RWPE2 (cell line): ENCODE measurements around the gene USP31.

Experiments
- ATAC-seq: fragments of 200-7000 bp; cut with Tn5 transposase; 3 replicates; pipeline ENCODE4 v1.9.1; 2021; ENCODE audit warnings: low read depth
- DNase-seq: peaks from one replicate; pipeline ENCODE4 v3.0.0-alpha.2; 2020; ENCODE audit warnings: low spot score
- H3K27ac ChIP-seq: fragments of 450-650 bp; 2 replicates; pipeline ENCODE4 v1.5.1; 2017; ENCODE audit warnings: mild to moderate bottlenecking; ENCODE audit not compliant: poor library complexity, severe bottlenecking
- H3K27me3 ChIP-seq: fragments of 250-450 bp; sonication (Bioruptor Pico); 2 replicates; pipeline ENCODE4 v1.5.1; 2021; ENCODE audit warnings: mild to moderate bottlenecking, moderate library complexity; ENCODE audit not compliant: insufficient read depth, poor library complexity, severe bottlenecking
- H3K36me3 ChIP-seq: fragments of 250-450 bp; sonication (Bioruptor Pico); 2 replicates; pipeline ENCODE4 v1.5.1; 2020; ENCODE audit warnings: low read depth, mild to moderate bottlenecking, moderate library complexity
- H3K4me1 ChIP-seq: fragments of 250-450 bp; sonication (Bioruptor Pico); 2 replicates; pipeline ENCODE4 v1.5.1; 2021; ENCODE audit warnings: mild to moderate bottlenecking, moderate library complexity; ENCODE audit not compliant: insufficient read depth, poor library complexity, severe bottlenecking
- H3K4me3 ChIP-seq: fragments of 250-450 bp; sonication (Bioruptor Pico); 2 replicates; pipeline ENCODE4 v1.5.1; 2021; ENCODE audit warnings: mild to moderate bottlenecking, moderate library complexity; ENCODE audit not compliant: severe bottlenecking
- H3K9me3 ChIP-seq: fragments of 250-450 bp; sonication (Bioruptor Pico); 2 replicates; pipeline ENCODE4 v1.5.1; 2021; ENCODE audit warnings: mild to moderate bottlenecking, moderate library complexity; ENCODE audit not compliant: severe bottlenecking
- CTCF ChIP-seq: fragments of 450-650 bp; IDR thresholded peaks from one replicate; pipeline ENCODE4 v1.5.1; 2017; ENCODE audit warnings: mild to moderate bottlenecking, moderate library complexity; ENCODE audit not compliant: poor library complexity, severe bottlenecking

The USP31 gene

GRCh38 chr16:23160574-23160973, 11.3 kb upstream of the USP31 start:
- no peak for DNase-seq
- TF ChIP-seq CTCF = no peak
- Histone ChIP-seq H3K9me3 (no peaks in the 10 kb centered on the region), H3K27ac (no peak overlapping the region), H3K27me3 (no peaks in the 10 kb centered on the region), H3K4me3 (no peak overlapping the region), H3K36me3 (no peaks in the 10 kb centered on the region), H3K4me1 (no peaks in the 10 kb centered on the region)
- ATAC-seq = no peak

GRCh38 chr16:23160082-23160481, 10.8 kb upstream of the USP31 start:
- Histone ChIP-seq H3K27ac (no peak overlapping the region), H3K9me3 (no peaks in the 10 kb centered on the region), H3K4me1 (no peaks in the 10 kb centered on the region), H3K36me3 (no peaks in the 10 kb centered on the region), H3K4me3 (no peak overlapping the region), H3K27me3 (no peaks in the 10 kb centered on the region)
- no peak for TF ChIP-seq CTCF
- DNase-seq (no peak), ATAC-seq (no peak)

GRCh38 chr16:23158114-23158513, 8.9 kb upstream of the USP31 start:
- no peaks in the 10 kb centered on the region for H3K9me3 ChIP-seq
- H3K36me3 ChIP-seq = no peaks in the 10 kb centered on the region
- ATAC-seq (no peak), DNase-seq (no peak)
- H3K4me3 ChIP-seq = no peak overlapping the region
- no peaks in the 10 kb centered on the region for H3K4me1 ChIP-seq
- H3K27me3 ChIP-seq = no peaks in the 10 kb centered on the region
- H3K27ac ChIP-seq = no peak overlapping the region
- no peak for TF ChIP-seq CTCF

- Histone ChIP-seq H3K27me3 (no peaks in the 10 kb centered on the region), H3K4me3 (no peak overlapping the region), H3K36me3 (no peaks in the 10 kb centered on the region), H3K27ac (no peak overlapping the region), H3K9me3 (no peaks in the 10 kb centered on the region), H3K4me1 (peaks cover 3% of the 10 kb centered on the region)
- DNase-seq = no peak
- no peak for ATAC-seq
- TF ChIP-seq CTCF = no peak
These were observed 7.8 kb upstream of the USP31 start for GRCh38 chr16:23156946-23157460.

- H3K36me3 ChIP-seq = no peaks in the 10 kb centered on the region
- no peak for TF ChIP-seq CTCF
These were observed 6.9 kb upstream of the USP31 start for GRCh38 chr16:23156110-23156509.

More at GRCh38 chr16:23156110-23156509, 6.9 kb upstream of the USP31 start:
- Histone ChIP-seq H3K27ac (no peak overlapping the region), H3K4me1 (peaks cover 3% of the 10 kb centered on the region), H3K4me3 (no peak overlapping the region), H3K9me3 (no peaks in the 10 kb centered on the region), H3K27me3 (no peaks in the 10 kb centered on the region)
- ATAC-seq (no peak), DNase-seq (no peak)
